Breast epithelium (tissue), 3 donors: ENCODE results near the gene RBM19.

ENCODE experiments used
- CTCF ChIP-seq, 3 donors: fragments of 450-650 bp; IDR thresholded peaks; one replicate each; pipeline ENCODE4 v1.5.1; 2016 to 2017; ENCODE audit warnings: antibody characterized with exemption in 3 of 3, mild to moderate bottlenecking in 3 of 3, moderate library complexity in 3 of 3
- POLR2A ChIP-seq: fragments of 450-650 bp; IDR thresholded peaks from one replicate; pipeline ENCODE4 v1.6.1; 2016; ENCODE audit warnings: antibody characterized with exemption, mild to moderate bottlenecking, moderate library complexity

GRCh38 chr12:113816866-113817265 is 149.3 kb downstream of the RBM19 start:
- TF ChIP-seq CTCF (IDR thresholded peaks at IDR 0.05) (no peak), POLR2A (no peak)
